Measurements from ENCODE around the gene SCN1A. TPM values are rescaled to one million over a fixed set of nuclear protein-coding genes. Genes with fewer than 3 reads are reported as not detected.

The SCN1A gene
- polyA plus RNA-seq, 1 of the 3 experiments (the other 2 are of a cell fraction): not detected

- H3K9me3 ChIP-seq: no peaks in the 10 kb centered on the region
- H3K9ac ChIP-seq: no peak overlapping the region
- no peak for DNase-seq
- no peaks in the 10 kb centered on the region for H3K79me2 ChIP-seq (ENCODE audit: insufficient read depth)
- 82% methylated on average over 2 of the region's 2 CpGs for WGBS (ENCODE audit: low lambda C conversion rate)
- POLR2A ChIA-PET: no interaction called here
- H3F3A ChIP-seq (replicated peaks; ENCODE audit: insufficient read depth): no peaks in the 10 kb centered on the region
- no peak overlapping the region for H3K27ac ChIP-seq (ENCODE audit: low read depth in 2 of 2, low read length in 1 of 2)
- peaks cover 0 to 6% of the 10 kb centered on the region in 2 experiments; a peak in 2 of 4 replicates for H3K4me1 ChIP-seq (ENCODE audit: control insufficient read depth in 1 of 2, insufficient read depth in 2 of 2, low read depth in 1 of 2, low read length in 1 of 2)
- no peaks in the 10 kb centered on the region for H4K20me1 ChIP-seq (ENCODE audit: insufficient read depth)
- H3K4me3 ChIP-seq (ENCODE audit: low read depth in 2 of 2, low read length in 1 of 2): no peak overlapping the region
- CTCF ChIA-PET: interaction anchor here (1.1 to 3.2 kb wide), 4 partner anchors 8 to 61 kb away, joined by 4 to 16 read pairs (median 8); partner anchors contain the start of gene SCN1A
- no peaks in the 10 kb centered on the region for H3K36me3 ChIP-seq (replicated peaks in 1 of 2; ENCODE audit: control insufficient read depth in 1 of 2, insufficient read depth in 2 of 2, low read length in 1 of 2)
- no peak overlapping the region for H3K4me2 ChIP-seq
- no peaks in the 10 kb centered on the region for H3K27me3 ChIP-seq (ENCODE audit: insufficient read depth)
- no peak overlapping the region for H2AFZ ChIP-seq (ENCODE audit: low read depth)
- H3K9me2 ChIP-seq: no peaks in the 10 kb centered on the region
- TF ChIP-seq TAF1 (IDR thresholded peaks at IDR 0.05; ENCODE audit: borderline replicate concordance, low read depth, low read length) (no peak), GABPA (IDR thresholded peaks at IDR 0.05; ENCODE audit: low read depth) (no peak), TEAD4 (IDR thresholded peaks at IDR 0.05; ENCODE audit: borderline replicate concordance, insufficient read depth) (no peak), CTCF (IDR thresholded peaks at IDR 0.05) (no peak), ELF1 (IDR thresholded peaks at IDR 0.05) (no peak), REST (IDR thresholded peaks at IDR 0.05; ENCODE audit: low read depth, low read length) (no peak)
These were observed 60.6 kb downstream of the SCN1A start for GRCh38 chr2:166067229-166067628.

- H3K4me3 ChIP-seq (ENCODE audit: low read depth in 2 of 2, low read length in 1 of 2): no peak overlapping the region
- no peaks in the 10 kb centered on the region for H3K9me3 ChIP-seq
- no peaks in the 10 kb centered on the region for H3K79me2 ChIP-seq (ENCODE audit: insufficient read depth)
- peaks cover 0 to 6% of the 10 kb centered on the region in 2 experiments; a peak in 2 of 4 replicates for H3K4me1 ChIP-seq (ENCODE audit: control insufficient read depth in 1 of 2, insufficient read depth in 2 of 2, low read depth in 1 of 2, low read length in 1 of 2)
- no peak overlapping the region for H2AFZ ChIP-seq (ENCODE audit: low read depth)
- no peaks in the 10 kb centered on the region for H3K27me3 ChIP-seq (ENCODE audit: insufficient read depth)
- ChIA-PET CTCF (interaction anchor here (0.7 to 6.3 kb wide), 4 partner anchors 18 to 67 kb away, joined by 3 to 36 read pairs (median 12); partner anchors contain the start of gene SCN1A), POLR2A (no interaction called here)
- H3K9me2 ChIP-seq: no peaks in the 10 kb centered on the region; the same call in 1 of the 2 replicates
- no peak overlapping the region for H3K4me2 ChIP-seq
- no peak overlapping the region for H3K27ac ChIP-seq (ENCODE audit: low read depth in 2 of 2, low read length in 1 of 2)
- WGBS (ENCODE audit: low lambda C conversion rate): 68% methylated on average over 4 of the region's 4 CpGs
- no peak for DNase-seq
- H3K36me3 ChIP-seq (replicated peaks in 1 of 2; ENCODE audit: control insufficient read depth in 1 of 2, insufficient read depth in 2 of 2, low read length in 1 of 2): no peaks in the 10 kb centered on the region
- no peaks in the 10 kb centered on the region for H4K20me1 ChIP-seq (ENCODE audit: insufficient read depth)
- H3K9ac ChIP-seq: no peak overlapping the region
- H3F3A ChIP-seq (replicated peaks; ENCODE audit: insufficient read depth): peaks cover 4% of the 10 kb centered on the region
- TF ChIP-seq ELF1 (IDR thresholded peaks at IDR 0.05) (no peak), USF2 (IDR thresholded peaks at IDR 0.05; ENCODE audit: borderline replicate concordance, low read depth, low read length) (no peak), YY1 (IDR thresholded peaks at IDR 0.05; ENCODE audit: low read depth) (no peak), REST (IDR thresholded peaks at IDR 0.05; ENCODE audit: low read depth, low read length) (no peak), CHD2 (IDR thresholded peaks at IDR 0.05; ENCODE audit: low read length, partially characterized antibody) (no peak), RAD21 (IDR thresholded peaks at IDR 0.05; ENCODE audit: low read length) (no peak), PBX3 (IDR thresholded peaks at IDR 0.05) (no peak), TCF12 (IDR thresholded peaks at IDR 0.05) (no peak), TEAD4 (IDR thresholded peaks at IDR 0.05; ENCODE audit: borderline replicate concordance, insufficient read depth) (no peak), GABPA (IDR thresholded peaks at IDR 0.05; ENCODE audit: low read depth) (no peak), JUND (IDR thresholded peaks at IDR 0.05) (no peak), EP300 (IDR thresholded peaks at IDR 0.05; ENCODE audit: borderline replicate concordance in 1 of 2, low read depth in 1 of 2, low read length in 1 of 2) (no peak), MAX (IDR thresholded peaks at IDR 0.05; ENCODE audit: low read depth) (no peak)
These were observed 67.6 kb downstream of the SCN1A start for GRCh38 chr2:166060191-166060590.

Data from SK-N-SH (cell line).